NCI-H128 (cell line): ENCODE measurements around the gene SELENOI.

Source experiments
- DNase-seq: peaks from one replicate; lab custom pipeline; 2025; ENCODE audit not compliant: unreplicated experiment; lab: John Stamatoyannopoulos, UW

SELENOI gene

DNA sequence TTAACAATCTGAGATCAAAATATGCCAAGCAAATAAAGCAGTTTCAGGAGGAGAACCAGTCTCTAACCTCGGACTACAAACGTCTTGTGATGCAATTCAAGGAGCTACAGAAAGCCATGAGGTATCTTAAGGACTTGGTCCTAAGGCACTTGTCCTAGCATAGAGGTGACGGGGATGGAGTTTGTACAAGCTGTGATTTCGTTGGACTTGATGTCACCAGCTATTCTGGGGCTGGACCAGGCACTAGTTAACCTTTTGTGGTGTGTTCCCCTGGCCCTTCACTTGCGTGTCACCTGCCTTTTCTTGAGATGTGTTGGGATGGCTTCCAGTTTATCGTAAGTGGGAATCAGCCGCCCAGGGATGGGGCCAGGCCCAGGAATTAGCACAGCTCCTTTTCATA, 98.3 kb downstream of the SELENOI start:
- no peak for DNase-seq
